ENCODE measurements around the gene PLAC8L1.

GRCh38 chr5:146124580-146124979, 19.2 kb upstream of the PLAC8L1 start:
- TF ChIP-seq CTCF (conservative IDR thresholded peaks at IDR 0.05) (no peak), EZH2 (IDR thresholded peaks at IDR 0.05; ENCODE audit: low read depth) (no peak)
